AG09309 (cell line): ENCODE measurements around the gene CCDC40.

Experiments
- DNase-seq: peaks from one replicate; pipeline ENCODE4 v3.0.0-alpha.2; 2010; ENCODE audit warnings: low read depth
- H3K4me3 ChIP-seq: 2 replicates; pipeline ENCODE4 v1.5.1; 2011; ENCODE audit warnings: mild to moderate bottlenecking, low read depth, low read length, moderate library complexity; ENCODE audit not compliant: control insufficient read depth
- CTCF ChIP-seq: IDR thresholded peaks from 2 replicates; pipeline ENCODE4 v1.5.1; 2011; ENCODE audit warnings: mild to moderate bottlenecking, low read depth, low read length, inconsistent platforms; ENCODE audit not compliant: insufficient read depth, control insufficient read depth; ENCODE audit errors: missing control alignments

Gene CCDC40

GRCh38 chr17:80115159-80115558 lies 78.7 kb downstream of the CCDC40 start:
- H3K4me3 ChIP-seq = no peak overlapping the region
- no peak for TF ChIP-seq CTCF
- no peak for DNase-seq

- no peak for DNase-seq
- TF ChIP-seq CTCF = no peak
- H3K4me3 ChIP-seq = no peak overlapping the region
Measured at GRCh38 chr17:80116276-80116920, 80.0 kb downstream of the CCDC40 start.

- no peak for DNase-seq
- no peak for TF ChIP-seq CTCF
- no peak overlapping the region for H3K4me3 ChIP-seq
Measured at GRCh38 chr17:80116921-80117380, 80.5 kb downstream of the CCDC40 start.

GRCh38 chr17:80117491-80118401 lies 81.3 kb downstream of the CCDC40 start:
- TF ChIP-seq CTCF = no peak
- no peak for DNase-seq
- no peak overlapping the region for H3K4me3 ChIP-seq

GRCh38 chr17:80118601-80119270 lies 82.3 kb downstream of the CCDC40 start:
- no peak overlapping the region for H3K4me3 ChIP-seq
- DNase-seq = no peak
- TF ChIP-seq CTCF = no peak

- TF ChIP-seq CTCF = no peak
- no peak overlapping the region for H3K4me3 ChIP-seq
- no peak for DNase-seq
Measured at GRCh38 chr17:80119271-80119791, 82.9 kb downstream of the CCDC40 start.
